HepG2 (cell line): ENCODE data around the gene PA2G4. TPM values are rescaled to one million over a fixed set of nuclear protein-coding genes. Genes with fewer than 3 reads are reported as not detected.

Experiments used
- ADNP ChIP-seq: sonication (generic); formaldehyde crosslinking; IDR thresholded peaks from 2 replicates; pipeline ENCODE4 v1.4.0; 2020; ENCODE audit warnings: missing genetic modification reagents
- ARHGAP35 ChIP-seq: sonication (generic); formaldehyde crosslinking; IDR thresholded peaks from 2 replicates; pipeline ENCODE4 v1.9.0; 2022; ENCODE audit warnings: mild to moderate bottlenecking, inconsistent platforms, moderate library complexity, missing genetic modification reagents, borderline replicate concordance
- ATRX ChIP-seq: sonication (generic); formaldehyde crosslinking; IDR thresholded peaks from 2 replicates; pipeline ENCODE4 v1.4.0; 2020; ENCODE audit warnings: missing genetic modification reagents, borderline replicate concordance
- EED ChIP-seq: sonication (generic); formaldehyde crosslinking; IDR thresholded peaks from 2 replicates; pipeline ENCODE4 v1.5.0; 2020; ENCODE audit warnings: mild to moderate bottlenecking, missing genetic modification reagents
- ESRRA ChIP-seq: sonication (generic); formaldehyde crosslinking; IDR thresholded peaks from 2 replicates; pipeline ENCODE4 v1.5.1; 2020; ENCODE audit warnings: mild to moderate bottlenecking, low read depth, missing genetic modification reagents
- FOXP1 ChIP-seq, 2 experiments: fragments of 450-650 bp in 1 of 2; IDR thresholded peaks; 2 replicates each; pipeline ENCODE4 v1.6.1; 2017 to 2018; ENCODE audit warnings: antibody characterized with exemption in 1 of 2
- IKZF1 ChIP-seq: fragments of 450-650 bp; IDR thresholded peaks from 2 replicates; pipeline ENCODE4 v1.7.1; 2016
- JUN ChIP-seq: sonication (generic); formaldehyde crosslinking; IDR thresholded peaks from 2 replicates; pipeline ENCODE4 v1.4.0; 2020; ENCODE audit warnings: mild to moderate bottlenecking, missing genetic modification reagents
- KLF9 ChIP-seq: IDR thresholded peaks from 2 replicates; pipeline ENCODE4 v1.6.1; 2016; ENCODE audit warnings: low read depth
- MTF1 ChIP-seq: sonication (generic); formaldehyde crosslinking; IDR thresholded peaks from 2 replicates; pipeline ENCODE4 v1.5.0; 2020; ENCODE audit warnings: missing genetic modification reagents
- NCOA1 ChIP-seq: sonication (generic); formaldehyde crosslinking; IDR thresholded peaks from 2 replicates; pipeline ENCODE4 v1.9.0; 2021; ENCODE audit warnings: missing genetic modification reagents
- ZNF577 ChIP-seq: sonication (generic); formaldehyde crosslinking; IDR thresholded peaks from 2 replicates; pipeline ENCODE4 v1.4.0; 2020; ENCODE audit warnings: mild to moderate bottlenecking, low read depth, missing genetic modification reagents, borderline replicate concordance
- ZNF660 ChIP-seq: sonication (generic); formaldehyde crosslinking; IDR thresholded peaks from 2 replicates; pipeline ENCODE4 v1.5.1; 2020; ENCODE audit warnings: mild to moderate bottlenecking, low read depth, missing genetic modification reagents, borderline replicate concordance
- ZNF777 ChIP-seq: sonication (generic); formaldehyde crosslinking; IDR thresholded peaks from 2 replicates; pipeline ENCODE4 v1.4.0; 2020; ENCODE audit warnings: missing genetic modification reagents
- ZNF839 ChIP-seq: sonication (generic); formaldehyde crosslinking; IDR thresholded peaks from 2 replicates; pipeline ENCODE4 v1.4.0; 2020; ENCODE audit warnings: missing genetic modification reagents, mild to moderate bottlenecking, borderline replicate concordance
- ZNF891 ChIP-seq: sonication (generic); formaldehyde crosslinking; IDR thresholded peaks from 2 replicates; pipeline ENCODE4 v1.5.0; 2020; ENCODE audit warnings: mild to moderate bottlenecking, missing genetic modification reagents
- polyA plus RNA-seq, 8 experiments: library from polyadenylated mRNA; depleted of rRNA in 3 of 8; stranded (reverse) in 7 of 8; unstranded in 1 of 8; fragments of >200 nt; fragmentation: Illumina TruSeq in 4 of 8; extraction: Trizol in 4 of 8; gene quantifications; 2 replicates each; pipeline versions ENCODE4 v1.2.1 to v1.2.3, GENCODE V29; 2011 to 2016; ENCODE audit warnings: low read depth in 4 of 8, missing spikeins in 1 of 8, mixed read lengths in 1 of 8; ENCODE audit not compliant: insufficient read depth in 1 of 8
- total RNA-seq, 5 experiments: library from RNA; depleted of rRNA; stranded (reverse); fragments of >200 nt; fragmentation: Illumina TruSeq; extraction: Trizol; gene quantifications; 2 replicates each; pipeline ENCODE4 v1.2.3, GENCODE V29; 2016; ENCODE audit warnings: low read depth in 1 of 5
- TF ChIP-seq, protein P1 (sequence below): sonication (generic); formaldehyde crosslinking; IDR thresholded peaks from 2 replicates; pipeline ENCODE4 v1.5.1; 2020; ENCODE audit warnings: missing genetic modification reagents, mild to moderate bottlenecking, borderline replicate concordance
- TF ChIP-seq, protein P2 (sequence below): sonication (generic); formaldehyde crosslinking; IDR thresholded peaks from 2 replicates; pipeline ENCODE4 v1.4.0; 2020; ENCODE audit warnings: missing genetic modification reagents
- TF ChIP-seq, protein P3 (sequence below): sonication (generic); formaldehyde crosslinking; IDR thresholded peaks from 2 replicates; pipeline ENCODE4 v1.4.0; 2020; ENCODE audit warnings: missing genetic modification reagents
- TF ChIP-seq, protein P4 (sequence below): sonication (generic); formaldehyde crosslinking; IDR thresholded peaks from 2 replicates; pipeline ENCODE4 v1.4.0; 2020; ENCODE audit warnings: mild to moderate bottlenecking, missing genetic modification reagents
- TF ChIP-seq, protein P5 (sequence below): sonication (generic); formaldehyde crosslinking; conservative IDR thresholded peaks from 2 replicates; pipeline ENCODE4 v1.8.0; 2022; ENCODE audit warnings: missing genetic modification reagents

The PA2G4 gene
- total and polyA plus RNA-seq, 2 of the 13 experiments (the other 11 are each of a cell fraction or from before 2014, with no cell fraction given) = 147 to 240 TPM

DNA sequence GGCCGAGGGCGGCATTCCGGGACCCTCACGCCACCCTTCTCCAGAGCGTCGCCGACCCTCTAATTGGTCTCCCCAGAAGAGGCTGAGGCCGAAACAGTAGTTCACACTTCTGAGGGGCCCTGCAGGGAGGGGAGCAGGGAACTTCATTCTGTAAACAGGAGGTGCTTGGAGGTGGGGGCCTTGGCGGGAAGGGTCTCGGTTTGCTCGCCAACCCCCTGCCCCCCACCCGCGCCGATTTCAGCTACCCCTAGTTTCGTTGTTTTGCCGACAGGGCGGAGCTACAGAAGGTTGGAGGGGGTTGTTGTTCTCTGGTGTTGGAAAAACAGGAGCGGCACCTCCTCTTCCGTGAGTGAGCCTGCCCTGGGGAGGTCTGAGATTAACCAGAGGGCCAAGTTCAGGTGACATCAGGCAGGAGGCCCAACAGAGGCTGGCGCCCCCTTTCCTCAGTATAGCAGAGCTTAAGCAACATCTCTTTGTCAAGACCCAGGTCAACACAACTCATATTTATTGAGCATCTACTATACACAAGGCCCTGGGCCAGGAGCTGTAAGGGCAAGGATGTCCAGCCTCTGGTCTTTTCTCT, 23.7 kb upstream of the PA2G4 start (continued):
- TF ChIP-seq, protein P1, sequence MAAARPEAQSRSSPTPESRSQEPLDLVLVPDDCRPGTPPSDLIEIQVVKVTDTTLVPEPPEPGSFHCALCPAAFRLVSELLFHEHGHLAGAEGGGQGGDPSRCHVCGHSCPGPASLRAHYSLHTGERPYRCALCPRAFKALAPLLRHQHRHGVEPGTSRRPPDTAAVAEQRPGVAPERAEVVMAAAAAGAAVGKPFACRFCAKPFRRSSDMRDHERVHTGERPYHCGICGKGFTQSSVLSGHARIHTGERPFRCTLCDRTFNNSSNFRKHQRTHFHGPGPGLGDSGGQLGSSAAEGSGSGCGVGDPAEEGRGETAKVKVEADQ = peak; percentile 20; the same call in 1 of the 2 replicates
- TF ChIP-seq ATRX (CRISPR knock-in tag) = no peak
- no peak for TF ChIP-seq IKZF1
- TF ChIP-seq ZNF777 (CRISPR knock-in tag) = no peak
- TF ChIP-seq, protein P2, sequence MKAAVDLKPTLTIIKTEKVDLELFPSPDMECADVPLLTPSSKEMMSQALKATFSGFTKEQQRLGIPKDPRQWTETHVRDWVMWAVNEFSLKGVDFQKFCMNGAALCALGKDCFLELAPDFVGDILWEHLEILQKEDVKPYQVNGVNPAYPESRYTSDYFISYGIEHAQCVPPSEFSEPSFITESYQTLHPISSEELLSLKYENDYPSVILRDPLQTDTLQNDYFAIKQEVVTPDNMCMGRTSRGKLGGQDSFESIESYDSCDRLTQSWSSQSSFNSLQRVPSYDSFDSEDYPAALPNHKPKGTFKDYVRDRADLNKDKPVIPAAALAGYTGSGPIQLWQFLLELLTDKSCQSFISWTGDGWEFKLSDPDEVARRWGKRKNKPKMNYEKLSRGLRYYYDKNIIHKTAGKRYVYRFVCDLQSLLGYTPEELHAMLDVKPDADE (CRISPR knock-in tag) = no peak
- no peak for TF ChIP-seq KLF9
- no peak for TF ChIP-seq EED (CRISPR knock-in tag)
- TF ChIP-seq NCOA1 (CRISPR knock-in tag) = no peak
- peak; percentile 82 for TF ChIP-seq JUN
- TF ChIP-seq ARHGAP35 (CRISPR knock-in tag) = no peak
- TF ChIP-seq, protein P3, sequence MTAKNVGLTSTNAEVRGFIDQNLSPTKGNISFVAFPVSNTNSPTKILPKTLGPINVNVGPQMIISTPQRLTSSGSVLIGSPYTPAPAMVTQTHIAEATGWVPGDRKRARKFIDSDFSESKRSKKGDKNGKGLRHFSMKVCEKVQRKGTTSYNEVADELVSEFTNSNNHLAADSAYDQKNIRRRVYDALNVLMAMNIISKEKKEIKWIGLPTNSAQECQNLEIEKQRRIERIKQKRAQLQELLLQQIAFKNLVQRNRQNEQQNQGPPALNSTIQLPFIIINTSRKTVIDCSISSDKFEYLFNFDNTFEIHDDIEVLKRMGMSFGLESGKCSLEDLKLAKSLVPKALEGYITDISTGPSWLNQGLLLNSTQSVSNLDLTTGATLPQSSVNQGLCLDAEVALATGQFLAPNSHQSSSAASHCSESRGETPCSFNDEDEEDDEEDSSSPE (CRISPR knock-in tag) = no peak
- TF ChIP-seq, protein P4, sequence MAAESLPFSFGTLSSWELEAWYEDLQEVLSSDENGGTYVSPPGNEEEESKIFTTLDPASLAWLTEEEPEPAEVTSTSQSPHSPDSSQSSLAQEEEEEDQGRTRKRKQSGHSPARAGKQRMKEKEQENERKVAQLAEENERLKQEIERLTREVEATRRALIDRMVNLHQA (CRISPR knock-in tag) = no peak
- TF ChIP-seq ADNP (CRISPR knock-in tag) = 0 out of 2 replicates have a peak, but pooled peaks have one; percentile 67
- TF ChIP-seq ZNF839 (CRISPR knock-in tag) = no peak
- peak; percentile 52 for TF ChIP-seq FOXP1 (IDR thresholded peaks at IDR 0.05)
- peak; percentile 94 for TF ChIP-seq FOXP1 (CRISPR knock-in tag; IDR thresholded peaks at IDR 0.05)
- TF ChIP-seq ZNF891 (CRISPR knock-in tag) = no peak
- peak; percentile 89; the same call in 1 of the 2 replicates for TF ChIP-seq ESRRA (CRISPR knock-in tag)
- no peak for TF ChIP-seq ZNF660 (CRISPR knock-in tag)
- TF ChIP-seq, protein P5, sequence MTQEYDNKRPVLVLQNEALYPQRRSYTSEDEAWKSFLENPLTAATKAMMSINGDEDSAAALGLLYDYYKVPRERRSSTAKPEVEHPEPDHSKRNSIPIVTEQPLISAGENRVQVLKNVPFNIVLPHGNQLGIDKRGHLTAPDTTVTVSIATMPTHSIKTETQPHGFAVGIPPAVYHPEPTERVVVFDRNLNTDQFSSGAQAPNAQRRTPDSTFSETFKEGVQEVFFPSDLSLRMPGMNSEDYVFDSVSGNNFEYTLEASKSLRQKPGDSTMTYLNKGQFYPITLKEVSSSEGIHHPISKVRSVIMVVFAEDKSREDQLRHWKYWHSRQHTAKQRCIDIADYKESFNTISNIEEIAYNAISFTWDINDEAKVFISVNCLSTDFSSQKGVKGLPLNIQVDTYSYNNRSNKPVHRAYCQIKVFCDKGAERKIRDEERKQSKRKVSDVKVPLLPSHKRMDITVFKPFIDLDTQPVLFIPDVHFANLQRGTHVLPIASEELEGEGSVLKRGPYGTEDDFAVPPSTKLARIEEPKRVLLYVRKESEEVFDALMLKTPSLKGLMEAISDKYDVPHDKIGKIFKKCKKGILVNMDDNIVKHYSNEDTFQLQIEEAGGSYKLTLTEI (CRISPR knock-in tag) = no peak
- TF ChIP-seq ZNF577 (CRISPR knock-in tag) = 0 out of 2 replicates have a peak, but pooled peaks have one; percentile 85
- no peak for TF ChIP-seq MTF1 (CRISPR knock-in tag)
